Gastrocnemius medialis (tissue), 4 donors: ENCODE data around the gene PLSCR4.

Source experiments
- CTCF ChIP-seq, 5 experiments: fragments of 450-650 bp in 3 of 5; fragments of 200-600 bp in 2 of 5; sonication (generic) in 2 of 5; IDR thresholded peaks in 4 of 5; conservative IDR thresholded peaks in 1 of 5; 1 replicate in 4 of 5; 2 replicates in 1 of 5; pipeline ENCODE4 v1.5.1; 2016 to 2019; ENCODE audit warnings: antibody characterized with exemption in 5 of 5, mild to moderate bottlenecking in 3 of 5, moderate library complexity in 3 of 5
- POLR2A ChIP-seq, 2 donors: fragments of 450-650 bp; IDR thresholded peaks; one replicate each; pipeline ENCODE4 v1.6.1; 2017; ENCODE audit warnings: antibody characterized with exemption in 2 of 2, mild to moderate bottlenecking in 2 of 2, moderate library complexity in 2 of 2

DNA sequence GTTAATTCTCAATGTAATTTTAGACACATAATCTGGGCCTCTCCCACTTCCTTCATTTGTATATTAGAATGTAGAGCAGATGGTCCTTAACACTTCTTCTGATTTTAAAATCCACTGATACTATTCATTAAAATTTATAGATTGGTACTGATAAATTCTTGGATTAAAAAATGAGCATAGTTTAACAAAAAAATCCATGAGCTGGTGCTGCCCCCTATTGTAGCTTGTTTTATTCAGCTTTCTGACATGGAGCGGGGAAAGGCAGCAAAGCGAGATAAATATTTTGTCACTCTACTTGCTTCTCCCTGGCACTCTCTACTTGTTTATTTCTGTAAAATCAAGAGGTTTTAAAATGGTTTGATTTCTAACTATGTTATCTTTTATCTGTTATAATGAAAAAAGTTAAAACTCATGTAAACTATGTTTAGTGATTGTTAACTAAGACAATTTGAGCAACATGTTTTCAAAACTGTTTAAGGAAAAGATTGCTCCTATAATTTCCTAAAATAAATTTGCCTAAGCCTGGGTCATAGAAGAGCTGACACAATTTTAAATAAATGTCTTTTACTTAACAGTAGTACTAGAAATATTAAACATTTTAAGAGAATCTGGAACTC, 63.5 kb downstream of the PLSCR4 start:
- peak in 4 of 5 experiments; percentile 17 to 45 (median 24) for TF ChIP-seq CTCF (IDR thresholded peaks at IDR 0.05 in 4 of 5, conservative IDR thresholded peaks at IDR 0.05 in 1 of 5)
- no peak for TF ChIP-seq POLR2A (IDR thresholded peaks at IDR 0.05)
